Left lung (tissue), 10 donors: ENCODE results near the gene CIZ1. TPM values are rescaled to one million over a fixed set of nuclear protein-coding genes. Genes with fewer than 3 reads are reported as not detected.

Experiments
- ATAC-seq: fragments of 200-7000 bp; cut with Tn5 transposase; one replicate; pipeline ENCODE4 v1.9.1; 2020; ENCODE audit warnings: moderate library complexity
- DNase-seq, 4 donors: peaks; one replicate each; pipeline ENCODE4 v3.0.0-alpha.2; 2013 to 2020
- H3K27ac ChIP-seq, 2 donors: fragments of 200-600 bp; sonication (generic) in 1 of 2; one replicate each; pipeline versions ENCODE4 v1.5.0 to v1.8.0; 2020 to 2021
- H3K27me3 ChIP-seq, 2 donors: fragments of 200-600 bp; sonication (generic) in 1 of 2; one replicate each; pipeline versions ENCODE4 v1.5.0 to v1.8.0; 2020 to 2021
- H3K36me3 ChIP-seq, 2 donors: fragments of 200-600 bp; sonication (generic) in 1 of 2; one replicate each; pipeline versions ENCODE4 v1.5.0 to v1.8.0; 2020 to 2021
- H3K4me1 ChIP-seq, 2 donors: fragments of 200-600 bp; one replicate each; pipeline ENCODE4 v1.8.0; 2021
- H3K4me3 ChIP-seq, 2 donors: fragments of 200-600 bp; sonication (generic) in 1 of 2; one replicate each; pipeline versions ENCODE4 v1.5.0 to v1.8.0; 2020 to 2021; ENCODE audit warnings: mild to moderate bottlenecking in 1 of 2
- H3K9me3 ChIP-seq, 2 donors: fragments of 200-600 bp; sonication (generic) in 1 of 2; one replicate each; pipeline versions ENCODE4 v1.5.0 to v1.8.0; 2020 to 2021
- intact Hi-C, 2 donors: fragments of 100-400 bp; cut with DNase I; formaldehyde crosslinking; loops; one replicate each; pipeline versions ENCODE4 v1.11.2 to v1.14.2; 2022
- polyA plus RNA-seq, 6 donors: library from polyadenylated mRNA; unstranded; fragments of 120-200 nt; gene quantifications; one replicate each; pipeline ENCODE4 v1.2.1, GENCODE V29; 2013; ENCODE audit not compliant: insufficient read length in 6 of 6
- total RNA-seq, 2 donors: library from RNA; stranded (reverse); fragmentation: NEBNext Ultra II Directional; extraction: Animal tissue kit (Norgen Biotek cat#: 25700); gene quantifications; one replicate each; pipeline ENCODE4 v1.2.1, GENCODE V29; 2021
- TF ChIP-seq, protein P1 (sequence below), 2 donors: fragments of 200-600 bp; sonication (generic) in 1 of 2; IDR thresholded peaks; one replicate each; pipeline versions ENCODE4 v1.5.0 to v1.8.0; 2021; ENCODE audit warnings: antibody characterized with exemption in 2 of 2
- donor health status: DM: no; HTN: yes; CAD: no.
- donor health status: DM: no; HTN: no; CAD: no.

Gene CIZ1
- total and polyA plus RNA-seq, 8 donors: 102 to 163 (median 143) TPM

DNA sequence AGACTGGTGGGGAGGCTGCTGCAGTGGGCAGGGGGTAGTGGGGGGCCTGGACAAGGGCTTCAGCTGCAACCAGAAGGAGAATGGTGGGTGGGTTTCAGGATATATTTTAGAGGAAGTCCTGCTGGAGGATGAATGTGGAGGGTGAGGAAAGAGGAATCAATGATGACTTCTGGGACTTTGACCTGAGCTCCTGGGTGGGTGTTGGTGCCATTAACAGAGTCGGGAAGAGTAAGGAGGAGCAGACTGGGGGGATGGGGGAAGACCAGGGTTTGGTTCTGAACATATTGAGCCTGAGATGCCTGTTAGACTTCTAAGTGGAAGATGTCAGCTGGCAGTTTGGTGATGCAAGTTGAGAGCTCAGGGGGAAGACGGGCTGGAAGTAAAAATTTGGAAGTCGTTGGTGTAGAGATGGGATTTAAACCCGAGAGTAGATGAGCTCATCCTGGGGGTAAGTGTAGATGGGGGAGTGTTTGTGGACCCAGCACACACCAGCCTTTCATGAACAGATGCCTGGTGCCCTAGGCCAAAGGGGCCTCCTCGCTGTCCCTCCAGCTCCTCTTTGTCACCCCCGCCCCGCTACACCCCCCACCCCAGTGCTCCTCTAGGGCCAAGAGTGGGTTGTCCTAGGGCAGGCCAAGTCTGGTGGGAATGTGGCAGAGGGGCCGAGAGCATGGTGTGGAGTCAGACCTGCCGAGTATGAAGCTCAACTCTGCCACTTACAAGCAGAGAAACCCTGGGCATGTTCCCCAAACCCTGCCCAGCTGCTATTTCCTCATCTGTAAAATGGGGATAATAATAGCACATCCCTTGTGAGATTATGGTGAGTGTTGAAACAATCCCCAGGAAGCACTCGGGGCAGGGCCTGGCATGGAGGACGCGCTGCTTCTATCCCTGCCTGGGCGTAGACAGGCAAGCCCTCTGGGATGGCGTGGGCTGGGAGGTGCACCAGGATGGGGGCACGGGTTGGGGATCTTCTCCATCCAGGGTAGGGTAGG, 15.8 kb upstream of the CIZ1 start:
- Histone ChIP-seq H3K36me3 (no peaks in the 10 kb centered on the region), H3K4me1 (peaks cover 0 to 21% of the 10 kb centered on the region in 2 donors), H3K9me3 (no peaks in the 10 kb centered on the region), H3K4me3 (no peak overlapping the region), H3K27ac (no peak overlapping the region), H3K27me3 (peaks cover 8 to 65% of the 10 kb centered on the region in 2 donors)
- DNase-seq (no peak), ATAC-seq (no peak)
- intact Hi-C loops: no loop called here
- TF ChIP-seq, protein P1, sequence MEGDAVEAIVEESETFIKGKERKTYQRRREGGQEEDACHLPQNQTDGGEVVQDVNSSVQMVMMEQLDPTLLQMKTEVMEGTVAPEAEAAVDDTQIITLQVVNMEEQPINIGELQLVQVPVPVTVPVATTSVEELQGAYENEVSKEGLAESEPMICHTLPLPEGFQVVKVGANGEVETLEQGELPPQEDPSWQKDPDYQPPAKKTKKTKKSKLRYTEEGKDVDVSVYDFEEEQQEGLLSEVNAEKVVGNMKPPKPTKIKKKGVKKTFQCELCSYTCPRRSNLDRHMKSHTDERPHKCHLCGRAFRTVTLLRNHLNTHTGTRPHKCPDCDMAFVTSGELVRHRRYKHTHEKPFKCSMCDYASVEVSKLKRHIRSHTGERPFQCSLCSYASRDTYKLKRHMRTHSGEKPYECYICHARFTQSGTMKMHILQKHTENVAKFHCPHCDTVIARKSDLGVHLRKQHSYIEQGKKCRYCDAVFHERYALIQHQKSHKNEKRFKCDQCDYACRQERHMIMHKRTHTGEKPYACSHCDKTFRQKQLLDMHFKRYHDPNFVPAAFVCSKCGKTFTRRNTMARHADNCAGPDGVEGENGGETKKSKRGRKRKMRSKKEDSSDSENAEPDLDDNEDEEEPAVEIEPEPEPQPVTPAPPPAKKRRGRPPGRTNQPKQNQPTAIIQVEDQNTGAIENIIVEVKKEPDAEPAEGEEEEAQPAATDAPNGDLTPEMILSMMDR (IDR thresholded peaks at IDR 0.05): no peak

DNA sequence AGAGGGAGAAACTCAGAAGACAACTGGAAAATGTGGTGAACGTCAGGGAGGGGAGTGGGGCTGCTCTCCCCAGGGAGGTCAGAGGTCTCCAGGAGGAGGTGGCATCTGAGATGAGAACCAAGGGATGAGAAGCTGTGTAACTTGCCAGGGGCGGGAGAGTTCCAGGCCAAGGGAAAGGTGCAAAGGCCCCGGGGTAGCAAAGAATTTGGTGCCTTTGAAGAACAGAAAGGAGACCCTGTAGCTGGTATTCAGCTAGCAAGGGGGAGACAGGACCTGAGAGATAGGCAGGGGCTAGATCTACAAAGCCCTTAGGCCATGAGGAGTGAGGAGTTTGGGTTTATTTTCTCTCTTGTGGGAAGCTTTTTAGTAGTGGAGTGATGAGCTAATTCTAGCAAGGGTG, 15.1 kb upstream of the CIZ1 start:
- no peak for DNase-seq
- intact Hi-C loops: no loop called here

DNA sequence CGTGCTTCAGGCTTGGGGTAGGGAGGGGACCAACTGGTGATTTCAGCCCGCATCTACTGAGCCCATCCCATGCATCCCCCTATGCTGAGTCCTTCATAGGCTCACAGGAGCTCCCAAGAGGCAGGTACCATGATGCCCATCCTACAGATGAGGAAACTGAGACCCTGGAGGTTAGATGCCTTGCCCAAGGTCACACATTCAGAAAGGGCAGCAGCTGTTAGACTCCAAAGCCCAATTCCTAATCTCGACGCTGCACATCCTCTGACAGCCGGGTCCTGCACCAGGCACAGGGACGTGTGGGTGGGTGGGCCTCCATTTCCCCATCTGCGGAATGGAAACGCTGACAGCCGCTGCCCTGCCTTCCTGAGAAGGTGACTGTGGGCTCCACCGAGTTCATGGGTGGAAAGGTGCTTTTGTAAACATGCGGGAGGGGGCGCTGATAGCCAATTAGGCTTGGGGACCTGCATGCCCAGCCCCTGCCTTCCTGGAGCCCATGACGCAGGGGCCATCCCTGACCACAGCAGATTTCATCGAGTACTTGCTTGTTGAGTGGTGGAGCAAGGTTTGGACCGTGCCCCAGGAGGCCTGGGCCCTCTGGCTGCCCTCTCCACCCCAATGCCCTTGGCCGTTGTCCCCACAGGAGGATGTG, 14.0 kb upstream of the CIZ1 start:
- Histone ChIP-seq H3K27ac (no peak overlapping the region), H3K4me3 (no peak overlapping the region), H3K36me3 (no peaks in the 10 kb centered on the region), H3K9me3 (no peaks in the 10 kb centered on the region), H3K4me1 (peaks cover 0 to 21% of the 10 kb centered on the region in 2 donors), H3K27me3 (peaks cover 8 to 56% of the 10 kb centered on the region in 2 donors)
- DNase-seq (no peak), ATAC-seq (no peak)
- TF ChIP-seq, protein P1 (IDR thresholded peaks at IDR 0.05): no peak
- intact Hi-C loops: no loop called here

More for the DNA sequence above, 15.1 kb upstream of the CIZ1 start:
- H3K36me3 ChIP-seq: no peaks in the 10 kb centered on the region
- no peak overlapping the region for H3K4me3 ChIP-seq
- H3K4me1 ChIP-seq: peaks cover 0 to 21% of the 10 kb centered on the region in 2 donors
- no peak for ATAC-seq
- H3K27me3 ChIP-seq: peaks cover 8 to 58% of the 10 kb centered on the region in 2 donors
- no peak overlapping the region for H3K27ac ChIP-seq
- no peaks in the 10 kb centered on the region for H3K9me3 ChIP-seq
- TF ChIP-seq, protein P1 (IDR thresholded peaks at IDR 0.05): no peak

DNA sequence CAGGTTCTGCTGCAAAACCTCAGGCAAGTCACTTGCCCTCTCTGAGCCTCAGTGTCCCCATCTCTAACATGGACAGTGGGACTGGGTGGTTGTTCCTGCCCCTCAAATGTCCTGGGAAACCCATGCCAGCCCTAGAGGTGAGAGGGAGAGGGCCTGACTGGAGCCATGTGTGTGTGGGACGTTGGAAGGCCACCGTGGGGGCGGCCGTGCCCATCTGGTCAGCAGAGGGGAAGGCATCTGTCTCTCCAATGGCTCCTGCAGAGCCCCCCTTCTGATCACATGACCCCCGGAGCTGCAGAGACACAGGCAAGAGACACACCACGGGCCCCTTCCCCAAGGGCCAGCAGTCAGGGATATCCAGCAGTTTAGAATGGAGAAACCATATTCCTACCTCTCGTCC, 13.5 kb upstream of the CIZ1 start:
- DNase-seq (no peak), ATAC-seq (no peak)
- Histone ChIP-seq H3K36me3 (no peaks in the 10 kb centered on the region), H3K27ac (no peak overlapping the region), H3K9me3 (no peaks in the 10 kb centered on the region), H3K27me3 (peaks cover 8 to 56% of the 10 kb centered on the region in 2 donors), H3K4me1 (peaks cover 0 to 21% of the 10 kb centered on the region in 2 donors), H3K4me3 (peak overlapping the region in 1 of 2 donors; percentile 49)
- TF ChIP-seq, protein P1 (IDR thresholded peaks at IDR 0.05): no peak
- intact Hi-C loops: no loop called here
